ENCODE measurements around the gene RAPGEF1. TPM values are rescaled to one million over a fixed set of nuclear protein-coding genes. Genes with fewer than 3 reads are reported as not detected.
A peak's percentile ranks its signal among the peaks of the same experiment; 100 is the strongest.

Gene RAPGEF1
- total and polyA plus RNA-seq, 2 of the 13 experiments (the other 11 are each of a cell fraction or from before 2014, with no cell fraction given) = 21.2 to 38.9 TPM

DNA sequence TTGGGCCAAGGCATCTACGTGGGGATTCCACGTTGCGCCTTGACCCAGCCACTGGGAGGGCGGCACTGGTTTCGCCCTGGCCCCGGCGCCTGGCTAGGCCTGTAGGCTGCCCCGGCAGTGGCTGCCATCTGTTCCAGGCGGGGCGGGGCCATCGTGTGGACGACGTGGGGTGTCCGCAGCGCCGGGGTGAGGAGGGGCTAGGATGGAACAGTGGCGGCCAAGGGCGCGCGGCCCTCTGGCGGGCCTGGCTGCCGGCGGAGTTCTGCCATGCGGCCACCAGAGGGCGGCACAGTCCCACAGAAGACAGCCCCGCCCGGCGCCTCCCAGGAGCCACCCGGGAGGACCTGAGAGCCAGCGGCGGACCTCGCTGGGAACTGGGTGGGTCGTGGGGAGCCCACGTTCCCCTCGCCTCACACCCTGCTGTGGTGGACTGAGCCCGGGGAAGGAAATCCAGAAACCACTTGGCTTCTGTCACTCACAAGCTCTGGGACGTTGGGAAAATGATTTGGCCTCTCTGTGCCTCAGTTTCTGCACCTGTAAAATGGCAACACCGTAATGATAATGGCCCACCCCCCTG lies 22.6 kb upstream of the RAPGEF1 start (continued):
- TF ChIP-seq, protein P1, sequence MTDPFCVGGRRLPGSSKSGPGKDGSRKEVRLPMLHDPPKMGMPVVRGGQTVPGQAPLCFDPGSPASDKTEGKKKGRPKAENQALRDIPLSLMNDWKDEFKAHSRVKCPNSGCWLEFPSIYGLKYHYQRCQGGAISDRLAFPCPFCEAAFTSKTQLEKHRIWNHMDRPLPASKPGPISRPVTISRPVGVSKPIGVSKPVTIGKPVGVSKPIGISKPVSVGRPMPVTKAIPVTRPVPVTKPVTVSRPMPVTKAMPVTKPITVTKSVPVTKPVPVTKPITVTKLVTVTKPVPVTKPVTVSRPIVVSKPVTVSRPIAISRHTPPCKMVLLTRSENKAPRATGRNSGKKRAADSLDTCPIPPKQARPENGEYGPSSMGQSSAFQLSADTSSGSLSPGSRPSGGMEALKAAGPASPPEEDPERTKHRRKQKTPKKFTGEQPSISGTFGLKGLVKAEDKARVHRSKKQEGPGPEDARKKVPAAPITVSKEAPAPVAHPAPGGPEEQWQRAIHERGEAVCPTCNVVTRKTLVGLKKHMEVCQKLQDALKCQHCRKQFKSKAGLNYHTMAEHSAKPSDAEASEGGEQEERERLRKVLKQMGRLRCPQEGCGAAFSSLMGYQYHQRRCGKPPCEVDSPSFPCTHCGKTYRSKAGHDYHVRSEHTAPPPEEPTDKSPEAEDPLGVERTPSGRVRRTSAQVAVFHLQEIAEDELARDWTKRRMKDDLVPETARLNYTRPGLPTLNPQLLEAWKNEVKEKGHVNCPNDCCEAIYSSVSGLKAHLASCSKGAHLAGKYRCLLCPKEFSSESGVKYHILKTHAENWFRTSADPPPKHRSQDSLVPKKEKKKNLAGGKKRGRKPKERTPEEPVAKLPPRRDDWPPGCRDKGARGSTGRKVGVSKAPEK (CRISPR knock-in tag; IDR thresholded peaks at IDR 0.05; ENCODE audit: borderline replicate concordance) = no peak
- TF ChIP-seq ZMAT3 (CRISPR knock-in tag; conservative IDR thresholded peaks at IDR 0.05) (no peak), CENPX (CRISPR knock-in tag; IDR thresholded peaks at IDR 0.05) (no peak), RNF2 (conservative IDR thresholded peaks at IDR 0.05; ENCODE audit: low read depth) (0 out of 2 replicates have a peak, but pooled peaks have one; percentile 27), ZNF83 (CRISPR knock-in tag; IDR thresholded peaks at IDR 0.05; ENCODE audit: borderline replicate concordance) (no peak), MED13 (CRISPR knock-in tag; IDR thresholded peaks at IDR 0.05) (no peak), ZNF772 (CRISPR knock-in tag; IDR thresholded peaks at IDR 0.05) (0 out of 2 replicates have a peak, but pooled peaks have one; percentile 55), CENPT (CRISPR knock-in tag; IDR thresholded peaks at IDR 0.05; ENCODE audit: low read depth) (no peak), KDM5A (IDR thresholded peaks at IDR 0.05; ENCODE audit: borderline replicate concordance, low read length) (no peak), ZNF780A (CRISPR knock-in tag; IDR thresholded peaks at IDR 0.05) (no peak), BRCA1 (CRISPR knock-in tag; IDR thresholded peaks at IDR 0.05) (no peak), KLF13 (CRISPR knock-in tag; IDR thresholded peaks at IDR 0.05) (no peak), POLR2G (IDR thresholded peaks at IDR 0.05; ENCODE audit: low read depth, low read length) (no peak)
- TF ChIP-seq, protein P2, sequence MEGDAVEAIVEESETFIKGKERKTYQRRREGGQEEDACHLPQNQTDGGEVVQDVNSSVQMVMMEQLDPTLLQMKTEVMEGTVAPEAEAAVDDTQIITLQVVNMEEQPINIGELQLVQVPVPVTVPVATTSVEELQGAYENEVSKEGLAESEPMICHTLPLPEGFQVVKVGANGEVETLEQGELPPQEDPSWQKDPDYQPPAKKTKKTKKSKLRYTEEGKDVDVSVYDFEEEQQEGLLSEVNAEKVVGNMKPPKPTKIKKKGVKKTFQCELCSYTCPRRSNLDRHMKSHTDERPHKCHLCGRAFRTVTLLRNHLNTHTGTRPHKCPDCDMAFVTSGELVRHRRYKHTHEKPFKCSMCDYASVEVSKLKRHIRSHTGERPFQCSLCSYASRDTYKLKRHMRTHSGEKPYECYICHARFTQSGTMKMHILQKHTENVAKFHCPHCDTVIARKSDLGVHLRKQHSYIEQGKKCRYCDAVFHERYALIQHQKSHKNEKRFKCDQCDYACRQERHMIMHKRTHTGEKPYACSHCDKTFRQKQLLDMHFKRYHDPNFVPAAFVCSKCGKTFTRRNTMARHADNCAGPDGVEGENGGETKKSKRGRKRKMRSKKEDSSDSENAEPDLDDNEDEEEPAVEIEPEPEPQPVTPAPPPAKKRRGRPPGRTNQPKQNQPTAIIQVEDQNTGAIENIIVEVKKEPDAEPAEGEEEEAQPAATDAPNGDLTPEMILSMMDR (CRISPR knock-in tag; IDR thresholded peaks at IDR 0.05) = peak; percentile 97
- TF ChIP-seq, protein P3, sequence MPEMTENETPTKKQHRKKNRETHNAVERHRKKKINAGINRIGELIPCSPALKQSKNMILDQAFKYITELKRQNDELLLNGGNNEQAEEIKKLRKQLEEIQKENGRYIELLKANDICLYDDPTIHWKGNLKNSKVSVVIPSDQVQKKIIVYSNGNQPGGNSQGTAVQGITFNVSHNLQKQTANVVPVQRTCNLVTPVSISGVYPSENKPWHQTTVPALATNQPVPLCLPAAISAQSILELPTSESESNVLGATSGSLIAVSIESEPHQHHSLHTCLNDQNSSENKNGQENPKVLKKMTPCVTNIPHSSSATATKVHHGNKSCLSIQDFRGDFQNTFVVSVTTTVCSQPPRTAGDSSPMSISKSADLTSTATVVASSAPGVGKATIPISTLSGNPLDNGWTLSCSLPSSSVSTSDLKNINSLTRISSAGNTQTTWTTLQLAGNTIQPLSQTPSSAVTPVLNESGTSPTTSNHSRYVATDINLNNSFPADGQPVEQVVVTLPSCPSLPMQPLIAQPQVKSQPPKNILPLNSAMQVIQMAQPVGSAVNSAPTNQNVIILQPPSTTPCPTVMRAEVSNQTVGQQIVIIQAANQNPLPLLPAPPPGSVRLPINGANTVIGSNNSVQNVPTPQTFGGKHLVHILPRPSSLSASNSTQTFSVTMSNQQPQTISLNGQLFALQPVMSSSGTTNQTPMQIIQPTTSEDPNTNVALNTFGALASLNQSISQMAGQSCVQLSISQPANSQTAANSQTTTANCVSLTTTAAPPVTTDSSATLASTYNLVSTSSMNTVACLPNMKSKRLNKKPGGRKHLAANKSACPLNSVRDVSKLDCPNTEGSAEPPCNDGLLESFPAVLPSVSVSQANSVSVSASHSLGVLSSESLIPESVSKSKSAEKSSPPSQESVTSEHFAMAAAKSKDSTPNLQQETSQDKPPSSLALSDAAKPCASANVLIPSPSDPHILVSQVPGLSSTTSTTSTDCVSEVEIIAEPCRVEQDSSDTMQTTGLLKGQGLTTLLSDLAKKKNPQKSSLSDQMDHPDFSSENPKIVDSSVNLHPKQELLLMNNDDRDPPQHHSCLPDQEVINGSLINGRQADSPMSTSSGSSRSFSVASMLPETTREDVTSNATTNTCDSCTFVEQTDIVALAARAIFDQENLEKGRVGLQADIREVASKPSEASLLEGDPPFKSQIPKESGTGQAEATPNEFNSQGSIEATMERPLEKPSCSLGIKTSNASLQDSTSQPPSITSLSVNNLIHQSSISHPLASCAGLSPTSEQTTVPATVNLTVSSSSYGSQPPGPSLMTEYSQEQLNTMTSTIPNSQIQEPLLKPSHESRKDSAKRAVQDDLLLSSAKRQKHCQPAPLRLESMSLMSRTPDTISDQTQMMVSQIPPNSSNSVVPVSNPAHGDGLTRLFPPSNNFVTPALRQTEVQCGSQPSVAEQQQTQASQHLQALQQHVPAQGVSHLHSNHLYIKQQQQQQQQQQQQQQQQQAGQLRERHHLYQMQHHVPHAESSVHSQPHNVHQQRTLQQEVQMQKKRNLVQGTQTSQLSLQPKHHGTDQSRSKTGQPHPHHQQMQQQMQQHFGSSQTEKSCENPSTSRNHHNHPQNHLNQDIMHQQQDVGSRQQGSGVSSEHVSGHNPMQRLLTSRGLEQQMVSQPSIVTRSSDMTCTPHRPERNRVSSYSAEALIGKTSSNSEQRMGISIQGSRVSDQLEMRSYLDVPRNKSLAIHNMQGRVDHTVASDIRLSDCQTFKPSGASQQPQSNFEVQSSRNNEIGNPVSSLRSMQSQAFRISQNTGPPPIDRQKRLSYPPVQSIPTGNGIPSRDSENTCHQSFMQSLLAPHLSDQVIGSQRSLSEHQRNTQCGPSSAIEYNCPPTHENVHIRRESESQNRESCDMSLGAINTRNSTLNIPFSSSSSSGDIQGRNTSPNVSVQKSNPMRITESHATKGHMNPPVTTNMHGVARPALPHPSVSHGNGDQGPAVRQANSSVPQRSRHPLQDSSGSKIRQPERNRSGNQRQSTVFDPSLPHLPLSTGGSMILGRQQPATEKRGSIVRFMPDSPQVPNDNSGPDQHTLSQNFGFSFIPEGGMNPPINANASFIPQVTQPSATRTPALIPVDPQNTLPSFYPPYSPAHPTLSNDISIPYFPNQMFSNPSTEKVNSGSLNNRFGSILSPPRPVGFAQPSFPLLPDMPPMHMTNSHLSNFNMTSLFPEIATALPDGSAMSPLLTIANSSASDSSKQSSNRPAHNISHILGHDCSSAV (CRISPR knock-in tag; IDR thresholded peaks at IDR 0.05; ENCODE audit: borderline replicate concordance) = no peak
